K562 (cell line): ENCODE data around the gene AMBRA1. TPM values are rescaled to one million over a fixed set of nuclear protein-coding genes. Genes with fewer than 3 reads are reported as not detected.

Experiments
- AFF4 ChIP-seq: sonication (generic); formaldehyde crosslinking; IDR thresholded peaks from 2 replicates; pipeline ENCODE4 v1.8.0; 2023; ENCODE audit warnings: mild to moderate bottlenecking, missing genetic modification reagents
- CC2D1A ChIP-seq: fragments of 450-650 bp; IDR thresholded peaks from 2 replicates; pipeline ENCODE4 v1.6.1; 2017; ENCODE audit warnings: mild to moderate bottlenecking
- EP400 ChIP-seq: fragments of 450-650 bp; IDR thresholded peaks from 2 replicates; pipeline ENCODE4 v1.6.1; 2017; ENCODE audit warnings: antibody characterized with exemption, mild to moderate bottlenecking, moderate library complexity
- EWSR1 ChIP-seq: fragments of 450-650 bp; IDR thresholded peaks from 2 replicates; pipeline ENCODE4 v1.6.1; 2018; ENCODE audit warnings: borderline replicate concordance, mild to moderate bottlenecking, low read depth, moderate library complexity; ENCODE audit not compliant: partially characterized antibody
- GABPA ChIP-seq: fragments of 200-800 bp; sonication (Bioruptor generic); conservative IDR thresholded peaks from 2 replicates; pipeline ENCODE4 v1.6.1; 2016; ENCODE audit warnings: low read depth, missing genetic modification characterization, missing compliant biosample characterization
- HMG20B ChIP-seq: fragments of 250-450 bp; sonication (Bioruptor Pico); IDR thresholded peaks from 2 replicates; pipeline ENCODE4 v1.5.0; 2021; ENCODE audit warnings: mild to moderate bottlenecking
- KLF1 ChIP-seq: fragments of 450-650 bp; IDR thresholded peaks from 2 replicates; pipeline ENCODE4 v1.6.1; 2016; ENCODE audit warnings: missing genetic modification characterization, missing compliant biosample characterization
- MECOM ChIP-seq: fragments of 250-450 bp; sonication (Bioruptor Pico); IDR thresholded peaks from 2 replicates; pipeline ENCODE4 v1.8.0; 2022; ENCODE audit warnings: inconsistent platforms
- NFE2L1 ChIP-seq: fragments of 450-650 bp; IDR thresholded peaks from 2 replicates; pipeline ENCODE4 v1.6.1; 2016; ENCODE audit warnings: missing genetic modification characterization, low read depth, mild to moderate bottlenecking, missing compliant biosample characterization, moderate library complexity, borderline replicate concordance
- PURB ChIP-seq: sonication (generic); formaldehyde crosslinking; IDR thresholded peaks from 2 replicates; pipeline ENCODE4 v1.9.0; 2021; ENCODE audit warnings: low read depth, mild to moderate bottlenecking, missing genetic modification reagents
- RBM17 ChIP-seq: fragments of 200-400 bp; formaldehyde crosslinking; IDR thresholded peaks from 2 replicates; pipeline ENCODE4 v1.6.1; 2017; ENCODE audit warnings: low read depth, mild to moderate bottlenecking, low read length, borderline replicate concordance
- SIN3B ChIP-seq: fragments of 450-650 bp; IDR thresholded peaks from 2 replicates; pipeline ENCODE4 v1.6.1; 2017; ENCODE audit warnings: low read depth, mild to moderate bottlenecking, moderate library complexity
- SMAD1 ChIP-seq: fragments of 150-350 bp; IDR thresholded peaks from 2 replicates; pipeline ENCODE4 v1.6.1; 2014; ENCODE audit warnings: low read length, low read depth; ENCODE audit not compliant: partially characterized antibody
- SP2 ChIP-seq: IDR thresholded peaks from 2 replicates; pipeline ENCODE4 v1.6.1; 2011; ENCODE audit warnings: mild to moderate bottlenecking, low read depth, low read length, moderate library complexity; ENCODE audit not compliant: poor library complexity, severe bottlenecking; ENCODE audit errors: extremely low read depth
- TCF7 ChIP-seq: sonication (generic); IDR thresholded peaks from 2 replicates; pipeline ENCODE4 v1.6.1; 2016; ENCODE audit warnings: antibody characterized with exemption, borderline replicate concordance
- ZBTB5 ChIP-seq: fragments of 450-650 bp; IDR thresholded peaks from 2 replicates; pipeline ENCODE4 v1.6.1; 2017; ENCODE audit warnings: antibody characterized with exemption
- ZNF146 ChIP-seq: IDR thresholded peaks from one replicate; pipeline ENCODE4 v1.6.1; 2018; ENCODE audit warnings: missing compliant biosample characterization; ENCODE audit not compliant: unreplicated experiment
- ZNF41 ChIP-seq: fragments of 250-450 bp; sonication (Bioruptor Pico); conservative IDR thresholded peaks from 2 replicates; pipeline ENCODE4 v1.4.0; 2020; ENCODE audit warnings: mild to moderate bottlenecking
- polyA plus RNA-seq, 8 experiments: library from polyadenylated mRNA; depleted of rRNA in 4 of 8; stranded (reverse) in 5 of 8; unstranded in 3 of 8; fragments of >200 nt; fragmentation: Nextera tagmentation in 2 of 8; fragmentation: Illumina TruSeq in 1 of 8; extraction: Ambion mirVana in 2 of 8; extraction: Trizol in 1 of 8; gene quantifications; 2 replicates each; pipeline versions ENCODE4 v1.2.1 to v1.2.3, GENCODE V29; 2011 to 2014; ENCODE audit warnings: inconsistent platforms in 1 of 8, missing spikeins in 1 of 8
- total RNA-seq, 7 experiments: library from RNA; depleted of rRNA in 6 of 7; stranded (reverse); fragments of >200 nt in 6 of 7; fragmentation: Illumina TruSeq in 2 of 7; extraction: Trizol in 2 of 7; gene quantifications; 2 replicates each; pipeline versions ENCODE4 v1.2.1 to v1.2.3, GENCODE V29; 2011 to 2021; ENCODE audit warnings: low replicate concordance in 1 of 7
- TF ChIP-seq, protein P1 (sequence below): fragments of 250-450 bp; sonication (Bioruptor Pico); IDR thresholded peaks from 2 replicates; pipeline ENCODE4 v1.5.1; 2021; ENCODE audit warnings: mild to moderate bottlenecking
- TF ChIP-seq, protein P2 (sequence below): fragments of 450-650 bp; formaldehyde crosslinking; IDR thresholded peaks from 2 replicates; pipeline ENCODE4 v1.4.0; 2022; ENCODE audit warnings: missing genetic modification characterization

Gene AMBRA1
- total and polyA plus RNA-seq, 9 of the 15 experiments (the other 6 are each of a cell fraction or from before 2014, with no cell fraction given) = 0.15 to 24.5 (median 13.0) TPM

DNA sequence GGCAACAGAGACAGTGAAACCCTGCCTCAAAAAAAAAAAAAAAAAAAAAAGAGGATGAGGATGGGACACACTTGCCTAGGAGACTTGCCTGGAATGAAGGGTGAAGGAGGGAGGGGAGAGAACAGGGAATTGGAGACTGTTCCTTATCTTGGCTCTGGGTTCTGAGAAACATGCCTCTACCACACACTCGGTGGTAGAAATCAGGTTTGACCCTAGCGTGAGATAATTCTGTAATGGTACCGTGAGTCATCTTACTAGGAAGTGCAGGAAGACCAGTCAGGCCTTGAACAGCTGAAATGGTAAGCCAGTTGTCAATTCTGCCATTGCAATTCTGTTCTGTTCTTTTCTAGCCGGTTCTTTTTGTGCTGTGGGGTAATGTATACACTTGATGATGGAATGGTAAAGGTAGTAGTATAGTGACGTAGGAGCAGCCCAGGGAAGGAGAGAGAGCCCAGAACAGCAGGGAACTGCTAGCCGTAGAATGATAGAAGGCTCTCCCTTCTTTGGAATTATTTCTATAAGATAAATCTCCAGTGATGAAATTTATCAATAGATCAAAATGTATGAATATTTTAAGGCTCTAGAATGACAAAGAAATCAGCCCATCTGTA is 3.9 kb upstream of the AMBRA1 start (continued):
- TF ChIP-seq AFF4 (no peak), MECOM (no peak), GABPA (tag) (no peak), TCF7 (no peak), SIN3B (no peak), ZBTB5 (no peak), ZNF146 (CRISPR knock-in tag) (no peak), NFE2L1 (tag) (no peak), RBM17 (no peak), EWSR1 (no peak), ZNF41 (CRISPR knock-in tag) (no peak), CC2D1A (0 out of 2 replicates have a peak, but pooled peaks have one; percentile 39), KLF1 (tag) (no peak), PURB (CRISPR knock-in tag) (no peak), EP400 (peak; percentile 30; the same call in 1 of the 2 replicates), SMAD1 (no peak), SP2 (no peak), HMG20B (CRISPR knock-in tag) (no peak)
- TF ChIP-seq, protein P1, sequence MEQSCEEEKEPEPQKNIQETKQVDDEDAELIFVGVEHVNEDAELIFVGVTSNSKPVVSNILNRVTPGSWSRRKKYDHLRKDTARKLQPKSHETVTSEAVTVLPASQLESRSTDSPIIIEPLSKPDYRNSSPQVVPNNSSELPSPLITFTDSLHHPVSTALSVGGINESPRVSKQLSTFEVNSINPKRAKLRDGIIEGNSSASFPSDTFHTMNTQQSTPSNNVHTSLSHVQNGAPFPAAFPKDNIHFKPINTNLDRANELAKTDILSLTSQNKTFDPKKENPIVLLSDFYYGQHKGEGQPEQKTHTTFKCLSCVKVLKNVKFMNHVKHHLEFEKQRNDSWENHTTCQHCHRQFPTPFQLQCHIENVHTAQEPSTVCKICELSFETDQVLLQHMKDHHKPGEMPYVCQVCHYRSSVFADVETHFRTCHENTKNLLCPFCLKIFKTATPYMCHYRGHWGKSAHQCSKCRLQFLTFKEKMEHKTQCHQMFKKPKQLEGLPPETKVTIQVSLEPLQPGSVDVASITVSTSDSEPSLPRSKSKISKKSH = no peak
- TF ChIP-seq, protein P2, sequence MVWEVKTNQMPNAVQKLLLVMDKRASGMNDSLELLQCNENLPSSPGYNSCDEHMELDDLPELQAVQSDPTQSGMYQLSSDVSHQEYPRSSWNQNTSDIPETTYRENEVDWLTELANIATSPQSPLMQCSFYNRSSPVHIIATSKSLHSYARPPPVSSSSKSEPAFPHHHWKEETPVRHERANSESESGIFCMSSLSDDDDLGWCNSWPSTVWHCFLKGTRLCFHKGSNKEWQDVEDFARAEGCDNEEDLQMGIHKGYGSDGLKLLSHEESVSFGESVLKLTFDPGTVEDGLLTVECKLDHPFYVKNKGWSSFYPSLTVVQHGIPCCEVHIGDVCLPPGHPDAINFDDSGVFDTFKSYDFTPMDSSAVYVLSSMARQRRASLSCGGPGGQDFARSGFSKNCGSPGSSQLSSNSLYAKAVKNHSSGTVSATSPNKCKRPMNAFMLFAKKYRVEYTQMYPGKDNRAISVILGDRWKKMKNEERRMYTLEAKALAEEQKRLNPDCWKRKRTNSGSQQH = no peak
